ENCODE data around the gene FUBP1. TPM values are rescaled to one million over a fixed set of nuclear protein-coding genes. Genes with fewer than 3 reads are reported as not detected.

FUBP1 gene
- total RNA-seq (2021; fragmentation: NEBNext Ultra II Directional; extraction: Animal tissue kit (Norgen Biotek cat#: 25700)) (201 and 206 TPM in 2 replicates), polyA plus RNA-seq (2011; rRNA removed) (184 and 224 TPM in 2 replicates), polyA minus RNA-seq (2011; rRNA and poly(A)+ RNA removed) (237 and 251 TPM in 2 replicates)
- 191 TPM for polyA plus RNA-seq (2011; cell fraction: cytosol; rRNA removed)
- polyA plus RNA-seq (2011; cell fraction: nucleus; rRNA removed), result 343 TPM
- polyA plus RNA-seq (2012, experiment 1 of 2), result 166 to 259 TPM (median 197 TPM) in 4 replicates
- polyA plus RNA-seq (2012, experiment 2 of 2), result 45.4 TPM
- 217 TPM for polyA plus RNA-seq (2013, experiment 1 of 2)
- polyA plus RNA-seq (2013, experiment 2 of 2), result 211 TPM
- polyA minus RNA-seq (2011; cell fraction: cytosol; rRNA and poly(A)+ RNA removed), result 148 TPM
- 356 TPM for polyA minus RNA-seq (2011; cell fraction: nucleus; rRNA and poly(A)+ RNA removed)
- long read RNA-seq, experiment 1, partial matches to known transcripts, result 65 of 116 reads
- long read RNA-seq, experiment 1, other reads (novel, unspliced or antisense), result 51 of 116 reads
- long read RNA-seq, experiment 2, partial matches to known transcripts, result 15 of 29 reads
- long read RNA-seq, experiment 2, other reads (novel, unspliced or antisense), result 10 of 29 reads

DNA sequence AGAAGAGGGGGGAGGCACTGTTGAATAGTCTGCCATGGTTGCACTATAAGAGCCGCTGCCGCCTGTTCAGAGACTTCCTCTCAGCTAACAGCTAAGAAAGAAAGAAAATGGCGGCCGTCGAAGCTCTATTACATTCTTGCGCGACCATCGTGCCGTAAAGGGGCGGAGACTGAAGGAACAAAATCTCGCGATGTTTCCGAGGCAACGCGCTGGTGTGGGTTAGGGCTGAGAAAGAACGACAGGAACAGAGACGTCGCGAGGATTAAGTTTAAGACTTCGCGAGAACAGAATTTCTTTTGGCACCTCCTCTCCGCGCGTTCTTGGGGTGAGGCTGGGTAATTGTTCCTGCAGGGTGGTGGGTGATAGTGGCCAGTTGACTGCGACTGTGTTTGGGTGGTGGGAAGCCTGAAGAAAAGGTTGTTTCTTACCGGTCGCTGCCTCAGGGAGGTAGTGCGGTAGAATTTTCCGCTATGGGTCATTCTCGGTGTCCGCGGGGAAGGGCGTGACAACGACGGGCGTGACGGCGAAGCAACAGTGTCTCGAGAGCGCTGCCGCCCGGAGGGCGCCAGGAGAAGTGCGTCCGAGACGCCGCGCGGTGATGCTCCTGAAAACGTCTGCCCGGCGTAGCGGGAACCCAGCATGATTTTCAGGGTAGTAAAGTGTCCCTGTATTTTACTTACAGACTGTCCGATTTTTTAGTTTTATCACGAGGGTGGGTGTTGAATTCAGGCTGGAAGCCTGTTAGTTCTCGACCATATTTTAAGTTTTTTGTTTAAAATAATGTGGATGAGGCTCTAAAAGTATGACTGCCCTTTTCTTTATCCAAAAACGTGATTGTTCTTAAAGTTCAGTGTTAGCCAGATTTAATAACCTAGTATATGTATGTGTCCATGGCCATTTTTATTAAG is at the start of gene FUBP1:
TSS of gene FUBP1 (minus strand) at position 104 of the 908 bp plus-strand sequence. CDS start at position 36, 68 bp downstream.
- H3K9me3 ChIP-seq (ENCODE audit: insufficient read depth in 2 of 2, low read depth in 1 of 2, low read length in 1 of 2), result no peaks in the 10 kb centered on the region
- H3K9ac ChIP-seq (replicated peaks in 1 of 4; ENCODE audit: extremely low read depth in 1 of 4, low read depth in 3 of 4, low read length in 3 of 4), result peak within 1 kb of the TSS; percentile 100
- peak within 1 kb of the TSS; percentile 57 for H3K14ac ChIP-seq (ENCODE audit: insufficient read length)
- ChIA-PET POLR2A (ENCODE audit: partially characterized antibody) (interaction anchor here (0.6 to 9.3 kb wide), 41 partner anchors 8 to 344 kb away, joined by 3 to 180 read pairs (median 4); partner anchors contain the start of genes DNAJB4, GIPC2, MIGA1 and NEXN), CTCF (ENCODE audit: partially characterized antibody) (interaction anchor here (0.6 to 3.5 kb wide), 4 partner anchors 15 to 695 kb away, joined by 3 to 20 read pairs (median 4); no protein-coding TSS in a partner anchor)
- H2BK15ac ChIP-seq (ENCODE audit: low read length), result peak within 1 kb of the TSS; percentile 93; the same call in 1 of the 2 replicates
- peak within 1 kb of the TSS; percentile 71 for H4K91ac ChIP-seq (replicated peaks; ENCODE audit: insufficient read length, low read length)
- peaks cover 13 to 22% of the 10 kb centered on the region in 2 experiments for H4K20me1 ChIP-seq (replicated peaks in 1 of 2; ENCODE audit: control insufficient read depth in 1 of 2, insufficient read depth in 2 of 2, low read length in 2 of 2)
- peak within 1 kb of the TSS; percentile 99 for H3K18ac ChIP-seq (ENCODE audit: extremely low read depth, low read length)
- FAIRE-seq (peak; percentile 84), DNase-seq (ENCODE audit: low read depth in 1 of 2, low spot score in 2 of 2) (peak; percentile 92 to 97)
- H3K4me1 ChIP-seq (replicated peaks in 1 of 4; ENCODE audit: control insufficient read depth in 3 of 4, insufficient read depth in 4 of 4, low read length in 3 of 4), result peaks cover 0 to 12% (median 7%) of the 10 kb centered on the region in 4 experiments; a peak in 3 of 7 replicates
- H2BK20ac ChIP-seq (ENCODE audit: low read length), result no peak within 1 kb of the TSS
- peak within 1 kb of the TSS; percentile 99 for H4K8ac ChIP-seq (ENCODE audit: extremely low read depth, insufficient read depth, low read length)
- H3K4me2 ChIP-seq (ENCODE audit: insufficient read depth in 1 of 2, low read depth in 2 of 2, low read length in 2 of 2), result peak within 1 kb of the TSS; percentile 73 to 78
- no peaks in the 10 kb centered on the region; the same call in 1 of the 2 replicates for H3K79me1 ChIP-seq (ENCODE audit: low read depth, low read length)
- no peaks in the 10 kb centered on the region for H3K27me3 ChIP-seq (replicated peaks in 1 of 4; ENCODE audit: control insufficient read depth in 3 of 4, extremely low read depth in 1 of 4, insufficient read depth in 3 of 4, low read length in 3 of 4)
- H3K56ac ChIP-seq (replicated peaks; ENCODE audit: insufficient read length, low read depth, low read length), result peak within 1 kb of the TSS; percentile 82
- H3K79me2 ChIP-seq (ENCODE audit: control insufficient read depth in 1 of 2, insufficient read depth in 2 of 2, low read length in 2 of 2), result peaks cover 37 to 89% of the 10 kb centered on the region in 2 experiments
- peak within 1 kb of the TSS; percentile 99 for H2BK5ac ChIP-seq (ENCODE audit: low read depth, low read length)
- no peak within 1 kb of the TSS for H3K23ac ChIP-seq (ENCODE audit: insufficient read length)
- peaks cover 0 to 30% (median 0%) of the 10 kb centered on the region in 4 experiments; a peak in 2 of 8 replicates for H3K36me3 ChIP-seq (ENCODE audit: control insufficient read depth in 2 of 4, insufficient read depth in 4 of 4, low read length in 3 of 4)
- peak within 1 kb of the TSS; percentile 91; the same call in 1 of the 2 replicates for H2AK5ac ChIP-seq (ENCODE audit: low read depth, low read length)
- peaks cover 7% of the 10 kb centered on the region; the same call in 1 of the 2 replicates for H3K23me2 ChIP-seq (ENCODE audit: low read depth, low read length)
- H3K4ac ChIP-seq (replicated peaks; ENCODE audit: insufficient read length, low read depth, low read length), result peak within 1 kb of the TSS; percentile 97
- H3K27ac ChIP-seq (ENCODE audit: low read depth, low read length), result peak within 1 kb of the TSS; percentile 98
- peak within 1 kb of the TSS; percentile 98 for H2BK12ac ChIP-seq (ENCODE audit: low read depth, low read length)
- WGBS, 2 experiments (ENCODE audit: extremely low coverage in 1 of 2, insufficient coverage in 1 of 2, insufficient read length in 1 of 2, insufficient replicate concordance in 2 of 2, low coverage in 1 of 2, low lambda C conversion rate in 2 of 2, missing lambda C conversion rate in 1 of 2), result 1% methylated on average over 54 of the region's 57 CpGs; no CpG with 5 or more reads in 1 of the 2 experiments
- peak within 1 kb of the TSS; percentile 17 for H2BK120ac ChIP-seq (replicated peaks; ENCODE audit: low read depth, low read length)
- H2AFZ ChIP-seq (ENCODE audit: low read length), result peak within 1 kb of the TSS; percentile 85; the same call in 1 of the 2 replicates
- H4K5ac ChIP-seq (ENCODE audit: insufficient read length, low read depth, low read length), result peak within 1 kb of the TSS; percentile 95
- H3K4me3 ChIP-seq (ENCODE audit: extremely low read depth in 1 of 4, insufficient read depth in 2 of 4, low read depth in 3 of 4, low read length in 4 of 4), result peak within 1 kb of the TSS; percentile 95 to 100 (median 99)
- TF ChIP-seq BRCA1 (IDR thresholded peaks at IDR 0.05; ENCODE audit: low read depth, low read length), result peak; percentile 85
- TF ChIP-seq EGR1 (IDR thresholded peaks at IDR 0.05; ENCODE audit: borderline replicate concordance, low read depth, low read length), result no peak
- no peak for TF ChIP-seq SP1 (IDR thresholded peaks at IDR 0.05; ENCODE audit: low read depth, low read length)
- no peak for TF ChIP-seq KDM5A (IDR thresholded peaks at IDR 0.05; ENCODE audit: low read length)
- TF ChIP-seq CHD2 (IDR thresholded peaks at IDR 0.05; ENCODE audit: low read length), result peak; percentile 97
- TF ChIP-seq SIRT6 (IDR thresholded peaks at IDR 0.05; ENCODE audit: low read length), result no peak
- 0 out of 3 replicates have a peak, but pooled peaks of 1 of the 2 experiments have one; percentile 47 for TF ChIP-seq EP300 (IDR thresholded peaks at IDR 0.05; ENCODE audit: borderline replicate concordance in 1 of 2, low read depth in 2 of 2, low read length in 2 of 2)
- TF ChIP-seq JUND (IDR thresholded peaks at IDR 0.05; ENCODE audit: low read length), result 0 out of 2 replicates have a peak, but pooled peaks have one; percentile 15

Measured in H1 (cell line).